ENCODE measurements around the gene HGFAC. TPM values are rescaled to one million over a fixed set of nuclear protein-coding genes. Genes with fewer than 3 reads are reported as not detected.

The HGFAC gene
- total and polyA plus RNA-seq, 2 of the 13 experiments (the other 11 are each of a cell fraction or from before 2014, with no cell fraction given): 8.5 to 63.6 TPM

- Histone ChIP-seq H3K4me3 (replicated peaks in 1 of 3; ENCODE audit: insufficient read depth in 1 of 3, low read depth in 2 of 3, low read length in 3 of 3) (no peak overlapping the region), H4K20me1 (ENCODE audit: insufficient read depth, low read length) (no peaks in the 10 kb centered on the region), H3K9ac (ENCODE audit: insufficient read depth, low read depth, low read length) (no peak overlapping the region), H3K4me1 (ENCODE audit: insufficient read depth, low read length) (no peaks in the 10 kb centered on the region), H3K79me2 (ENCODE audit: insufficient read depth, low read length) (peaks cover 2% of the 10 kb centered on the region), H3K27ac (ENCODE audit: extremely low read length, insufficient read depth, low read length) (no peak overlapping the region), H3K27me3 (ENCODE audit: control insufficient read depth in 1 of 2, insufficient read depth in 2 of 2, low read length in 2 of 2) (no peaks in the 10 kb centered on the region), H2AFZ (ENCODE audit: low read length) (no peak overlapping the region), H3K36me3 (replicated peaks in 1 of 2; ENCODE audit: control insufficient read depth in 1 of 2, insufficient read depth in 2 of 2, low read length in 2 of 2) (peaks cover 10 to 46% of the 10 kb centered on the region in 2 experiments; a peak in 4 of 5 replicates), H3K4me2 (ENCODE audit: low read depth, low read length) (no peak overlapping the region), H3K9me3 (ENCODE audit: low read length) (no peaks in the 10 kb centered on the region)
- no peak for FAIRE-seq
- WGBS (ENCODE audit: low lambda C conversion rate): 97% methylated on average over 15 of the region's 17 CpGs
- BruUV-seq (replicated peaks): no TSS peak
- ChIA-PET CTCF (ENCODE audit: low intra/inter-chr PET ratio, low total read pairs) (no interaction called here), POLR2A (no interaction called here)
- no peak for DNase-seq (ENCODE audit: low spot score)
- ATAC-seq: no peak
- in situ Hi-C loops (cut with HindIII; ENCODE audit: extremely low pct_ligation_motif_present, low pct_unique_long_range_greater_than_20kb): no loop called here
- intact Hi-C loops (cut with micrococcal nuclease; ENCODE audit: unreplicated experiment): no loop called here
- TF ChIP-seq FUBP1 (CRISPR knock-in tag; IDR thresholded peaks at IDR 0.05; ENCODE audit: borderline replicate concordance): no peak
- TF ChIP-seq POLR2A (IDR thresholded peaks at IDR 0.05; ENCODE audit: insufficient read depth in 1 of 2, low read depth in 2 of 2, low read length in 2 of 2): no peak
- TF ChIP-seq SNAI1 (CRISPR knock-in tag; IDR thresholded peaks at IDR 0.05; ENCODE audit: borderline replicate concordance): no peak
- TF ChIP-seq KLF12 (CRISPR knock-in tag; IDR thresholded peaks at IDR 0.05; ENCODE audit: borderline replicate concordance): no peak
- no peak for TF ChIP-seq CCAR2 (optimal IDR thresholded peaks at IDR 0.05; ENCODE audit: low read depth, low read length)
- TF ChIP-seq ZKSCAN5 (CRISPR knock-in tag; IDR thresholded peaks at IDR 0.05): no peak
- TF ChIP-seq ZNF782 (CRISPR knock-in tag; IDR thresholded peaks at IDR 0.05; ENCODE audit: borderline replicate concordance): no peak
- no peak for TF ChIP-seq KDM6A (CRISPR knock-in tag; IDR thresholded peaks at IDR 0.05; ENCODE audit: low read depth)
- no peak for TF ChIP-seq PRDM4 (CRISPR knock-in tag; IDR thresholded peaks at IDR 0.05; ENCODE audit: borderline replicate concordance)
- TF ChIP-seq REPIN1 (CRISPR knock-in tag; IDR thresholded peaks at IDR 0.05; ENCODE audit: borderline replicate concordance, low read depth): no peak
These were observed 24.9 kb upstream of the HGFAC start for GRCh38 chr4:3416821-3417221.

Measured in HepG2 (cell line).